ENCODE results near the gene KLK3.

Gene KLK3

DNA sequence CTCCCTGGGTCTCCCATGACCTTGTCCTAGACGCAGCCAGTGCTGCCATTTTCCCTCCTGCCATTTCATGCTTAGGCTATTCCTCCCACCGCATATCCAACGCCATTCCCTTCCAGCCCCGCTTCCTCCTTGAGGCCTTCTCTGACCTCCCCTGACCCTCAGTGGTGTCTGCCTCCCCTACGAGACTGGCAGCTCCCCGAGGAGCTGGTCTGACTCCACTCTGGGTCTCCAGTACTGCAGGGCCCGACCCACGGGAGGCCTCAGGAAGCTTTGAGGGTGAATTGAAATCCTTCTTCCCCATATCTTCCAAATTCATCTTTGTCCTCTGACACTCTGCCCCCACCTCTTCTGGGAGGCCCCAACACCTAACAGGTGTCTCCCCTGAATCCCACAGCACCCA is 22.0 kb upstream of the KLK3 start:
- no peak for DNase-seq

DNA sequence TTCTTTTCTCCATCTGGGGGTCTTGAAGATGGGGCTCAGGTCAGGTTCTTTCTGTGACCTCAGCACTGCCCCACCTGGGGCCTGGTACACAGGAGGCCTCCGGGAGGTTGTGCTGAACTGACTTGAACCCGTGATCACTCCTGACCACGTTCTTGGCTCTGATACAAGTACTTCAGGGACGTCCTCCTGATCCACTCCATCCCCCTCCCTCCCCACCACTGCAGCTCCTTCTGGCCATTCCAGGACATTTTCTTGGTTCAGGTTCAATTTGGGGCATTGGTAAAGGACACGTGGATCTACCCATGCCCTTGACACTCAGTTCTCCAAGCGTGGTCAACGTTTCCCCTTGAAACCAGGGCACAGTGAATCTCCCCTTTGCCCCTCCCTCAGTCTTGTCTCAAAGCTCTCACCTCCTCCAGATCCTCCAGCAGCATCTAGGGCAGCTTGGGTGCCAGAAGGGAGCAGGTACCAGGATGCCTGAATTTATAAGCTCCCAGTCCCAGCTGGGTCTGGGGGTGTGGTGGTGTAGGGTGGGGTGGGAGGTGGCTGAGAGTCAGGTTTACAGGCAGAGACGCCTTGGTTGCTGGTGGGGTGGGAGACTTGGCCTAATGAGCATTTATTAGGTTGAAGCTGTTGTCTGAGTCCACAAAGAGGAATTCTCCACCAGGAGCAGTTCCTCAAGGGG is 21.5 kb upstream of the KLK3 start, which contains the start of gene KLK15:
KLK15 (minus strand) TSS at position 458 of the 685 bp plus-strand sequence. CDS start 2,082 bp downstream, outside the sequence.
- no peak for DNase-seq

DNA sequence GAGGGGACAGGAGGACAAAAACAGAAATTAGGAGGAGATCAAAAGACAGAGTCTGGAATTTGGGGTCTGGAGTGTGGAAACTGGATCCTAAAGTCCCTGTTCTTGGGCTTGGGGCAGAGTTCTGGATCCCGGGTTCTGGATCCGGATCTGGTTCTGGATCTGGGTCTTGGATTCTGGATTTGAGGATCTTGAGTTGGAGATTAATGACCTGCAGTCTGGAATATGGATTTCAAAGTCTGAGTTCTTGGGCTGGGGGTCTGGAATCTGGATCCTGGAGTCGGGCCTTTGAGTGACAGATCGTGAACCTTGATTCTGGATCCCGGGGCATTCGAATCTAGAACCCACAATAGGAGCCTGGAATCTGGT is 20.9 kb upstream of the KLK3 start:
- no peak for DNase-seq

DNA sequence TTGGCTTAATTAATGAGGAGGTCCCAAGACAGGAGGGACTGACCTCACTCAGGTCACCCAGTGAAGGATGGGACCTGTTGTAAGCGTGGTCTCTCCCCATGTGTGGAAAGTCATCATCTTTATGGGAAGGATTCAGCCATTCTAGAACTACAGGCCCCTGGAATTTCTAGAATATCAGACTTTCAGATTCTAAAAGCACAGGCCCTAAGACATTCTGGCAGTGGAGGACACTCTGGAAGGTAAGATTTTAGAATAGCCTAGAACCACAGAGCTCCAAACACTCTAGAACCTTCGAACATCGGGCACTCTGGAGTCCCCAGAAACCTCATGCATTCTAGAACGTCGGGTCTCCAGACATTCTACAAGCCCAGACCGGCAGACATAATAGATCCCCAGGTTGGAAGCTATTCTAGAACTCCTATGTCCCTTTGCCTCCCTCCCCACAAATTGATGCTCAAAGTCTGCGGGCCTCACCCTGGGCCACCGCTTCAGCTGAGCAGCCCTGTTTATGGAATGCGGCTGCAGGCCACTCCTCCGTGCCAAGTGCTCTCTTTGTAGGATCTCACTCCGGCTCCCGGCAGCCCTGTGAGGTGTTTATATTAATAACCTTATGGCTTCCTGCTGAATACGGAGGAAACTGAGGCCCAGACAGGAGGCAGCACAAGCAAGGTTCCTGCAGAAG is 19.5 kb upstream of the KLK3 start:
- no peak for DNase-seq

DNA sequence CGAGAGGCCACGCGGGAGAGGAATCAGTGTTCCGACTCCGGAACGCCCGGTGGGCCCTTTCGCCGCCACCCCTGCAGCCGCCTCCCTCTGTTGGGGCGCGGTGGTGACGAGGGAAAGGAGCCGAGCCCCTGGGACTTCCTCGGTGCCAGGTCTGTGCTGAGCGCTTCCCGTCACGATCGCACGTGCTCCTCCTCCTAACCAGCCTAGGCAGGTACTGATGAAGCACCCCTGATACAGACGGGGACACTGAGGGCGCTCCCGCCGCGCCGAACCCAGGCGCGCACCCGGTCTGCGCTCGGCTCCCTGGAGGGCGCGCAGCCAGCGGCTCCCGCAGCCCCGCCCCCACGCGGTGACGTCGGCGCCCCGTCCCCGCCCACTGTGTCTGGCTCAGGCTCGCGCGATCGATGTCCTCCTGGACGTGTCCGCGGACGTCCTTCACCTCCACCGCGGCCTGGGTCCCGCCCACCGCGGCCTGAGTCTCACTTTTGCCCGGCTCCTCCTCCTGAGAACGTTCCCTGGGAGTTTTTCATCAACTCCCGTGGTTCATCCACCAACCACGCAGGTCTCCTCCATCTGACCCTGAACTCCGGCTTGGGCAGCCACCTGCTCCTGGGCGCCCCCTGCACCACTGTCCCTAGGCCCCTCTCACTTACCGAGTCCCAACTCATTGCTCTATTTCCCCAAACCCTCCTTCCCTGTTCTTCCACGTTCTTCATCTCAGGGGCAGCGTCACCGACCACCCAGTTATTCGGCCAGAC is 18.8 kb upstream of the KLK3 start:
- DNase-seq: peak; percentile 54

DNA sequence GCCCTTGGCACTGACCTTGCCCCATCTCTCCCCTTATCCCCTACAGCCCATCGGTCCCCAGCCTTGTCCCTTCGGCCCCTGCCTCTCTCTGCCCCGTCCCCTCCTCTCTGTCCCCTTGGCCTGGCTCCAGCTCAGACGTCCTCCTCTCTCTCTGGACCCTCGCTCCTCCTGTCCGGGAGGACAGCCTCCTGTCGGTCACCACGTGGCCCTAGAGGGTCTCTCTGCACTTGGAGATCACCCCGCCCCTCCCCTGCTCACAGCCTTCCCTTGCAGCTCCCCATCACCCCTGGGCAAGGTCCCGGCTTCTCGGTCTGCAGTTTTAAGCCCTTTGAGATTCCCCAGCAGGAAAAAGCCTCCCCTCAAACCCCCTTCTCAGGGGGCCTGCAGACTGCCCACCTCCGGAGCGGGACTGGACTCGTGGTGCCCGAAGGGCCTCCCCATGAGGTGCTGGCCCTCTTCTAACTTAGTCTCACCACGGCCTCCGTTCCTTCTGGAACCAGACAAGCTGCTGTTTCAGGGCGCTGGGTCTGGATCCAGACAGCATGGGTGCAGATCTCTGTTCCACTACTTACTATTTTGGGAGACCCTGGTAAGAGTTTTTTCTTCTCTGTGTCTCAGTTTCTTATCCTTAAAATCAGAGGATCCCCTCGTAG is 18.0 kb upstream of the KLK3 start:
- DNase-seq: no peak

DNA sequence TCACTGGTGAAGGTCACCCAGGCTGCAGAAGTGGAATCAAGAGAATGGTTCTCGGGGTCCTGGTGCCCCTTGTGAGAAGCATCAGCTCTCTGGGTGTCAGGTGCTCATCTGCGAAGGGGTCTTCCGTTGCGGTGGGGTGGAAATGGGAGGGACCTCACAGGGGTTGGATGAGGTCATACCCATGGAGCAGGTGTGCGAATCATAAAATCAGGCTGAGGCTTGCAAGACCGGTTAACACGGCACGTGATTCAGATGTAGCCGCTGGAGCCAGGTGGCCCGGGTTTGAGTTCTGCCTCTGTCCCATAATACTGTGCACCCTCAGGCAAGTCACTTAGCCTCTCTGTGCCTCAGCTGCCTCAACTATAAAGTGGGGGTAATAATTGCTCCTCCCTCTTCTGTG is 17.4 kb upstream of the KLK3 start:
- DNase-seq: no peak

DNA sequence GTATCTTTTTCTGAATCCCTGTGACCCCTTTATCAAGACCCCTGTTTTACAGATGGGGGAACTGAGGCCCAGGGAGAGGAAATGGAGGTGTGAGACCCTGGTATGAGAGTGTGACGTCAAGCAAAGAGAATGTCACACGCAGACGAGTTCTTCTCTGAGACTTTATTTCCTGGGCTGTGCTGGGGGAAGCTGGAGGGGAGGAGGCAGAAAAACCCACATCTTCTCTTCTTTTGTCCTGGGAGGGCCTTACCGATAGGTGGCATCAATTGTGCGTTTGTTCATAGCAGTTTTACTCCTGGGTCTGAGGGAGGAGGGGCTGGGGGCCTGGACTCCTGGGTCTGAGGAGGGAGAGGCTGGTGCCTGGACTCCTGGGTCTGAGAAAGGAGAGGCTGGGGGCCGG is 16.5 kb upstream of the KLK3 start:
- no peak for DNase-seq

DNA sequence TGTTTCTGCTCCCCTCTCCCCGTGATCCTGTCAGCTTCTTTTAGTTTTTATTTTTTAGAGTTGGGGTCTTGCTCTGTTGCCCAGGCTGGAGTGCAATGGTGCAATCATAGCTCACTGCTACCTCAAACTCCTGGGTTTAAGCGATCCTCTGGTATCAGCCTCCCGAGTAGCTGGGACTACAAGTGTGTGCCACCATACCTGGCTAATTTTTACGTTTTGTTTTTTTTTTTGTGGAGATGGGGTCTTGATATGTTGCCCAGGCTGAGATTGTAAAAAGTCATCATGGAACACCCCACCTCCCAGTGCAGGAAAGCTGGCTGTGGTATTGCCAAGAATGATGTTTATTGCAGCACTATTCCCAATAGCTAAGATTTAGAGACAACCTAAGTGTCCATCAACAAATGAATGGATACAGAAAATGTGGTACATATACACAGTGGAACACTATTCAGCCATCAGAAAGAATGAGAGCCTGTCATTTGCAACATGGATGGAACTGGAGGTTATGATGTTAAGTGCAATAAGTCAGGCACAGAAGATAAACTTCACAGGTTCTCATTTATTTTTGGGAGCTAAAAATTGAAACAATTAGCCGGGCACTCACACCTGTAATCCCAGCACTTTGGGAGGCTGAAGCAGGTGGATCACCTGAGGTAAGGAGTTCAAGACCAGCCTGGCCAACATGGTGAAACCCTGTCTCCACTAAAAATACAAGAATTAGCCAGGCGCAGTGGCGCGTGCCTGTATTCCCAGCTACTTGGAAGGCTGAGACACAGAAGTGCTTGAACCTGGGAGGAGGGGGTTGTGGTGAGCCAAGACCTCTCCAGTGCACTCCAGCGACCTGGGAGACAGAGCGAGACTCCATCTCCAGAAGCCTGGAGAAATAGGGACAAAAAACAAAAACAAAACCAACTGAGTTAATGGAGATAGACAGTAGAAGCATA is 14.7 kb upstream of the KLK3 start:
- no peak for DNase-seq

DNA sequence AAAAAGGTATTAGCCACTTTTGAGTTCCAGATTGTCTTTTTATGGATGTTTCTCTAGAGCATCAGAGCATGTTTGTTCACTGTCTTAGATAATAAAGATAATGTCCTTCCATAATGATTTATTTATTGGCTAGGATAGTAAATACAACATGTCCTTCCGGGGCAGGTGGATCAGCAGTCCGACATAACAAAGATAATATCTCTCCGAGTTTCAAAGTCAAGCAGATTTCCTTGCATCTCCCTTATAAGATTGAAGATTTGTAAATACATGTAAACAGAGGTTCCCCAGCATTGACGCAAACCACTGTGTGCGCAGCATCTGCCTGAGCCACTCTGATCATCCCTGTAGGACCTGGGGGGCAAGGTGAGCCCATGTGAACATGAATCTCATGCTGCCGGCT is 12.6 kb upstream of the KLK3 start:
- DNase-seq: no peak

DNA sequence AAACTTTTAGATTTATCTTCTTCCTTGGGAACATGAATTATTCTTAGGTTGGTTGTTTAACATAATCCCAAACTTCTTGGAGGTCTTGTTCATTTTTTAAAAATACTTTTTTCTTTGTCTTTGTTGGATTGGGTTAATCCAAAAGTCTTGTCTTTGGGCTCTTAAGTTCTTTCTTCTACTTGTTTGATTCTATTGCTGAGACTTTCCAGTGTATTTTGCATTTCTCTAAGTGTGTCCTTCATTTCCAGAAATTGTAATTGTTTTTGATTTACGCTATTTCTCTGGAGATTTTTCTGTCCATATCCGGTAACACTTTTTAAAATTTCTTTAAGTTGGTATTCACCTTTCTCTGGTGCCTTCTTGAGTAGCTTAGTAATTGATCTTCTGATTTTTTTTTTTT is 11.5 kb upstream of the KLK3 start:
- no peak for DNase-seq

DNA sequence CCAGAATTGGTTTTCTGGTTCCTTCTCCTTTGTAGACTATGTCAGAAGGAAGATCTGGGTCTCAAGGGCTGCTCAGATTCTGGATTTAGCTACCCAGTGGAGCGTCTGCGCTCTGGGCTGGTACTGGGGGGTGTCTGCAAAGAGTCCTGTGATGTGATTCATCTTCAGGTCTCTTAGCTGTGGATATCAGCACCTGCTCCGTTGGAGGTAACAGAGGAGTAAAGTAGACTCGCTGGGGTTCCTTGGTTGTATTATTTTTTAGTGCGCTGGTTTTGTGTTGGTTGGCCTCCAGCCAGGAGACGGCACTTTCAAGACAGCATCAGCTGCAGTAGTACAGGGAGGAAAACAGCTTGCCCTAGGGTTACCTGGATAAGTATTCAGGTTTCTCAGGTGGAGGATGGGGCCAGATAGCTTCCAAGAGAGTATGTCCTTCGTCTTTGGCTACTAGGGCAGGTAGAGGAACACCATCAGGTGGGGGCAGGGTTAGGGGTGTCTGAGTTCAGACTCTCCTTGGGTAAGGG is 11.0 kb upstream of the KLK3 start:
- DNase-seq: no peak

DNA sequence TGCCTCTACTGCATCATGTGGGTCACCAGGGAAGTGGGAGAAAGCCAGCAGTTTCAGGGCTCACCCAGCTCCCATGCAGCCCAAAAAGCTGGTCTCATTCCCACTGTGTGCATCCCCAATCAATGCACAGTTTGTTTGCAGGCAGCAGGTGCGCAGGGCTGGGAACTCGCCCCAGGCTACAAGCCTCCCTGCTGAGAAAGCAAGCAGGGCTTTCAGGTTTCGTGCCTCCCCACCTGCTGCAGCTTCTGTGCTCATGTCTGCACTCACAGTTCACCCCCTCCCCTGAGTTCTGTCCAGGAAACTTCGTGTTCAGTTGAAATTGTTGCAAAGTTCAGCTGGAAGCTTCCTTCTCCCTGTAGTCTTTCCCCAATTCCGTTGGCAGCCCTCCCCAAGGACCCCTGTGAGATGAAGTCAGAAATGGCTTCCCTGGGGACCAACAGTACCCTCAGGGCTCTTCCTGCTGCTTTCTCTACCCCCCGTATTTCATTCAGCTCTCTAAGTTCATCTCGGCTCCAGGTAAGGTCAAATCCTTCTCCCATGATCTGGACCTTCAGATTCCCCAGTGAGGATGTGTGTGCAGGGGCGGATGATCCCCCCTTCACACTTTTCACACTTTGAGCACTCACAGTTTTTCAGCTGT is 10.3 kb upstream of the KLK3 start:
- no peak for DNase-seq

DNA sequence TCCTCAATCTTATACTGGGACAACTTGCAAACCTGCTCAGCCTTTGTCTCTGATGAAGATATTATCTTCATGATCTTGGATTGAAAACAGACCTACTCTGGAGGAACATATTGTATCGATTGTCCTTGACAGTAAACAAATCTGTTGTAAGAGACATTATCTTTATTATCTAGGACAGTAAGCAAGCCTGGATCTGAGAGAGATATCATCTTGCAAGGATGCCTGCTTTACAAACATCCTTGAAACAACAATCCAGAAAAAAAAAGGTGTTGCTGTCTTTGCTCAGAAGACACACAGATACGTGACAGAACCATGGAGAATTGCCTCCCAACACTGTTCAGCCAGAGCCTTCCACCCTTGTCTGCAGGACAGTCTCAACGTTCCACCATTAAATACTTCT is 4.0 kb upstream of the KLK3 start:
- no peak for DNase-seq

DNA sequence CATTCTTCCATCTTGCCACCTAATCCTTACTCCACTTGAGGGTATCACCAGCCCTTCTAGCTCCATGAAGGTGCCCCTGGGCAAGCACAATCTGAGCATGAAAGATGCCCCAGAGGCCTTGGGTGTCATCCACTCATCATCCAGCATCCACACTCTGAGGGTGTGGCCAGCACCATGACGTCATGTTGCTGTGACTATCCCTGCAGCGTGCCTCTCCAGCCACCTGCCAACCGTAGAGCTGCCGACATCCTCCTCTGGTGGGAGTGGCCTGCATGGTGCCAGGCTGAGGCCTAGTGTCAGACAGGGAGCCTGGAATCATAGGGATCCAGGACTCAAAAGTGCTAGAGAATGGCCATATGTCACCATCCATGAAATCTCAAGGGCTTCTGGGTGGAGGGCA is 3.1 kb upstream of the KLK3 start:
- DNase-seq: no peak

DNA sequence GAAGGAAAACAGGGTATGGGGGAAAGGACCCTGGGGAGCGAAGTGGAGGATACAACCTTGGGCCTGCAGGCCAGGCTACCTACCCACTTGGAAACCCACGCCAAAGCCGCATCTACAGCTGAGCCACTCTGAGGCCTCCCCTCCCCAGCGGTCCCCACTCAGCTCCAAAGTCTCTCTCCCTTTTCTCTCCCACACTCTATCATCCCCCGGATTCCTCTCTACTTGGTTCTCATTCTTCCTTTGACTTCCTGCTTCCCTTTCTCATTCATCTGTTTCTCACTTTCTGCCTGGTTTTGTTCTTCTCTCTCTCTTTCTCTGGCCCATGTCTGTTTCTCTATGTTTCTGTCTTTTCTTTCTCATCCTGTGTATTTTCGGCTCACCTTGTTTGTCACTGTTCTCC is 2.7 kb downstream of the KLK3 start:
- DNase-seq: no peak

DNA sequence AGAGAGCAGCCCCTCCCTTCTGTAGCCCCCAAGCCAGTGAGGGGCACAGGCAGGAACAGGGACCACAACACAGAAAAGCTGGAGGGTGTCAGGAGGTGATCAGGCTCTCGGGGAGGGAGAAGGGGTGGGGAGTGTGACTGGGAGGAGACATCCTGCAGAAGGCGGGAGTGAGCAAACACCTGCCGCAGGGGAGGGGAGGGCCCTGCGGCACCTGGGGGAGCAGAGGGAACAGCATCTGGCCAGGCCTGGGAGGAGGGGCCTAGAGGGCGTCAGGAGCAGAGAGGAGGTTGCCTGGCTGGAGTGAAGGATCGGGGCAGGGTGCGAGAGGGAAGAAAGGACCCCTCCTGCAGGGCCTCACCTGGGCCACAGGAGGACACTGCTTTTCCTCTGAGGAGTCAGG is 4.2 kb downstream of the KLK3 start:
- no peak for DNase-seq

DNA sequence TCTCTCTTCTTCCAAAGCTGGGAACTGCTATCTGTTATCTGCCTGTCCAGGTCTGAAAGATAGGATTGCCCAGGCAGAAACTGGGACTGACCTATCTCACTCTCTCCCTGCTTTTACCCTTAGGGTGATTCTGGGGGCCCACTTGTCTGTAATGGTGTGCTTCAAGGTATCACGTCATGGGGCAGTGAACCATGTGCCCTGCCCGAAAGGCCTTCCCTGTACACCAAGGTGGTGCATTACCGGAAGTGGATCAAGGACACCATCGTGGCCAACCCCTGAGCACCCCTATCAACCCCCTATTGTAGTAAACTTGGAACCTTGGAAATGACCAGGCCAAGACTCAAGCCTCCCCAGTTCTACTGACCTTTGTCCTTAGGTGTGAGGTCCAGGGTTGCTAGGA is 5.1 kb downstream of the KLK3 start:
- DNase-seq: no peak

DNA sequence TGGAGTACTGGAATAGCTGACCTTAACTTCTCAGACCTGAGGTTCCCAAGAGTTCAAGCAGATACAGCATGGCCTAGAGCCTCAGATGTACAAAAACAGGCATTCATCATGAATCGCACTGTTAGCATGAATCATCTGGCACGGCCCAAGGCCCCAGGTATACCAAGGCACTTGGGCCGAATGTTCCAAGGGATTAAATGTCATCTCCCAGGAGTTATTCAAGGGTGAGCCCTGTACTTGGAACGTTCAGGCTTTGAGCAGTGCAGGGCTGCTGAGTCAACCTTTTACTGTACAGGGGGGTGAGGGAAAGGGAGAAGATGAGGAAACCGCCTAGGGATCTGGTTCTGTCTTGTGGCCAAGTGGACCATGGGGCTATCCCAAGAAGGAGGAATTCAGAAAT is 6.3 kb downstream of the KLK3 start:
- no peak for DNase-seq

DNA sequence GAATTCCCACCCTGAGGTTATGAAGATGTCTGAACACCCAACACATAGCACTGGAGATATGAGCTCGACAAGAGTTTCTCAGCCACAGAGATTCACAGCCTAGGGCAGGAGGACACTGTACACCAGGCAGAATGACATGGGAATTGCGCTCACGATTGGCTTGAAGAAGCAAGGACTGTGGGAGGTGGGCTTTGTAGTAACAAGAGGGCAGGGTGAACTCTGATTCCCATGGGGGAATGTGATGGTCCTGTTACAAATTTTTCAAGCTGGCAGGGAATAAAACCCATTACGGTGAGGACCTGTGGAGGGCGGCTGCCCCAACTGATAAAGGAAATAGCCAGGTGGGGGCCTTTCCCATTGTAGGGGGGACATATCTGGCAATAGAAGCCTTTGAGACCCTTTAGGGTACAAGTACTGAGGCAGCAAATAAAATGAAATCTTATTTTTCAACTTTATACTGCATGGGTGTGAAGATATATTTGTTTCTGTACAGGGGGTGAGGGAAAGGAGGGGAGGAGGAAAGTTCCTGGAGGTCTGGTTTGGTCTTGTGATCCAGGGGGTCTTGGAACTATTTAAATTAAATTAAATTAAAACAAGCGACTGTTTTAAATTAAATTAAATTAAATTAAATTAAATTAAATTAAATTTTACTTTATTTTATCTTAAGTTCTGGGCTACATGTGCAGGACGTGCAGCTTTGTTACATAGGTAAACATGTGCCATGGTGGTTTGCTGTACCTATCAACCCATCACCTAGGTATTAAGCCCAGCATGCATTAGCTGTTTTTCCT is 7.0 kb downstream of the KLK3 start:
- DNase-seq: no peak

DNA sequence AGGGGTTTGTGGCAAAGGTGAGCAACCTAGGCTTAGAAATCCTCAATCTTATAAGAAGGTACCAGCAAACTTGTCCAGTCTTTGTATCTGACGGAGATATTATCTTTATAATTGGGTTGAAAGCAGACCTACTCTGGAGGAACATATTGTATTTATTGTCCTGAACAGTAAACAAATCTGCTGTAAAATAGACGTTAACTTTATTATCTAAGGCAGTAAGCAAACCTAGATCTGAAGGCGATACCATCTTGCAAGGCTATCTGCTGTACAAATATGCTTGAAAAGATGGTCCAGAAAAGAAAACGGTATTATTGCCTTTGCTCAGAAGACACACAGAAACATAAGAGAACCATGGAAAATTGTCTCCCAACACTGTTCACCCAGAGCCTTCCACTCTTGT is 14.8 kb downstream of the KLK3 start:
- no peak for DNase-seq
